ENCODE data around the gene PCGF5. TPM values are rescaled to one million over a fixed set of nuclear protein-coding genes. Genes with fewer than 3 reads are reported as not detected.

Gene PCGF5
- total and polyA plus RNA-seq, 9 of the 15 experiments (the other 6 are each of a cell fraction or from before 2014, with no cell fraction given) = 10.9 to 40.0 (median 20.3) TPM

DNA sequence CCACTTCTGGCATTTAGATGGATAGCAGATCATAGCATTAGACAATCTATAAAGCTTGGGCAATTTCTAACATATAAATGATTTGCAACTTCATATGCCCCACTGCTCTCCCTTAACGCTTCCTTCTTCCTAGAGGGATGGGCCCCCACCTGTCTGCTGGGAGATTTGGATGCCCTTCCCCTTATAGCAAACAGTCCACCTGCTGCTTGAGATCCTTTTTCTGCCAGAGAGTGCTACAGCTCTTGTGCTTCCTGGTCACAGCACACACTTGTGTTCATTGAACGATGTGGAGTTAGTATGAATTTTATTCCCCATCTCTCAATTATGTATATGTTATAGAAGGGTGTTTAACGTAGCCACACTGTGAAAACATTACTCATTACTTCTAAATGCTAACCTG lies 10.4 kb upstream of the PCGF5 start:
- ChIA-PET POLR2A (interaction anchor here (1.0 kb wide), 1 partner anchor 10 kb away, joined by 4 read pairs; the partner anchor contains the start of gene PCGF5), CTCF (ENCODE audit: low intra/inter-chr PET ratio) (interaction anchor here (0.5 kb wide), 1 partner anchor 1046 kb away, joined by 4 read pairs; no protein-coding TSS in a partner anchor)
- Histone ChIP-seq H3K36me3 (ENCODE audit: control insufficient read depth, insufficient read depth, low read length) (no peaks in the 10 kb centered on the region), H3K9me3 (replicated peaks; ENCODE audit: control insufficient read depth, insufficient read depth, low read depth, low read length) (no peaks in the 10 kb centered on the region), H3K79me2 (ENCODE audit: control insufficient read depth, insufficient read depth, low read length) (peaks cover 22% of the 10 kb centered on the region), H3K4me2 (ENCODE audit: insufficient read depth, low read length) (no peak overlapping the region), H3K4me1 (replicated peaks in 1 of 2; ENCODE audit: control insufficient read depth in 2 of 2, insufficient read depth in 2 of 2, low read length in 2 of 2) (peaks cover 0 to 6% of the 10 kb centered on the region in 2 experiments; a peak in 2 of 5 replicates), H3K4me3 (no peak overlapping the region), H3K9me1 (ENCODE audit: control insufficient read depth, insufficient read depth, low read length) (no peaks in the 10 kb centered on the region), H3K27ac (ENCODE audit: extremely low read depth, low read depth, low read length) (no peak overlapping the region), H4K20me1 (replicated peaks; ENCODE audit: control insufficient read depth, insufficient read depth, low read length) (0 out of 2 replicates have a peak, but pooled peaks cover 2% of the 10 kb centered on the region), H3K27me3 (ENCODE audit: control insufficient read depth in 2 of 2, insufficient read depth in 2 of 2, low read length in 2 of 2) (no peaks in the 10 kb centered on the region), H2AFZ (ENCODE audit: low read depth, low read length) (no peak overlapping the region), H3K9ac (ENCODE audit: insufficient read depth in 1 of 2, low read depth in 2 of 2, low read length in 2 of 2) (no peak overlapping the region)
- in situ Hi-C loops (cut with MboI) (no loop called here), intact Hi-C loops (cut with micrococcal nuclease) (loop anchor here (5.0 kb wide), 1 partner anchor 37 kb away; no protein-coding TSS in a partner anchor)
- no TSS peak for BruUV-seq (replicated peaks)
- DNase-seq (ENCODE audit: extremely low read depth in 1 of 4, low spot score in 3 of 4) (no peak), FAIRE-seq (no peak), ATAC-seq (no peak)
- no peak for TF ChIP-seq ZFPM2 (CRISPR knock-in tag; IDR thresholded peaks at IDR 0.05)
- no peak for TF ChIP-seq RBM22 (IDR thresholded peaks at IDR 0.05; ENCODE audit: low read depth, low read length, poor library complexity, severe bottlenecking)
- TF ChIP-seq NFRKB (IDR thresholded peaks at IDR 0.05; ENCODE audit: low read depth) = no peak
- TF ChIP-seq ZNF165 (CRISPR knock-in tag; IDR thresholded peaks at IDR 0.05; ENCODE audit: borderline replicate concordance) = no peak
- no peak for TF ChIP-seq TAF9B (IDR thresholded peaks at IDR 0.05; ENCODE audit: partially characterized antibody)
- WGBS (ENCODE audit: insufficient coverage, low coverage, missing lambda C conversion rate) = 54% methylated on average over 3 of the region's 3 CpGs

GRCh38 chr10:91210435-91210834 lies 10.0 kb upstream of the PCGF5 start:
- Histone ChIP-seq H3K27ac (ENCODE audit: extremely low read depth, low read depth, low read length) (no peak overlapping the region), H3K4me1 (replicated peaks in 1 of 2; ENCODE audit: control insufficient read depth in 2 of 2, insufficient read depth in 2 of 2, low read length in 2 of 2) (peaks cover 0 to 6% of the 10 kb centered on the region in 2 experiments; a peak in 2 of 5 replicates), H3K27me3 (ENCODE audit: control insufficient read depth in 2 of 2, insufficient read depth in 2 of 2, low read length in 2 of 2) (no peaks in the 10 kb centered on the region), H3K9me3 (replicated peaks; ENCODE audit: control insufficient read depth, insufficient read depth, low read depth, low read length) (no peaks in the 10 kb centered on the region), H3K9ac (ENCODE audit: insufficient read depth in 1 of 2, low read depth in 2 of 2, low read length in 2 of 2) (no peak overlapping the region), H3K36me3 (ENCODE audit: control insufficient read depth, insufficient read depth, low read length) (no peaks in the 10 kb centered on the region), H3K4me3 (no peak overlapping the region), H3K4me2 (ENCODE audit: insufficient read depth, low read length) (no peak overlapping the region), H4K20me1 (replicated peaks; ENCODE audit: control insufficient read depth, insufficient read depth, low read length) (0 out of 2 replicates have a peak, but pooled peaks cover 2% of the 10 kb centered on the region), H3K79me2 (ENCODE audit: control insufficient read depth, insufficient read depth, low read length) (peaks cover 19% of the 10 kb centered on the region), H3K9me1 (ENCODE audit: control insufficient read depth, insufficient read depth, low read length) (no peaks in the 10 kb centered on the region), H2AFZ (ENCODE audit: low read depth, low read length) (no peak overlapping the region)
- ChIA-PET CTCF (ENCODE audit: low intra/inter-chr PET ratio) (no interaction called here), POLR2A (interaction anchor here (1.0 kb wide), 1 partner anchor 10 kb away, joined by 4 read pairs; the partner anchor contains the start of gene PCGF5)
- ATAC-seq = no peak
- intact Hi-C loops (cut with micrococcal nuclease) (loop anchor here (5.0 kb wide), 1 partner anchor 37 kb away; no protein-coding TSS in a partner anchor), in situ Hi-C loops (cut with MboI) (no loop called here)
- no TSS peak for BruUV-seq (replicated peaks)
- peak; percentile 43; the same call in 1 of the 2 replicates for TF ChIP-seq NFIC (IDR thresholded peaks at IDR 0.05)
- no peak for TF ChIP-seq PCBP2 (IDR thresholded peaks at IDR 0.05; ENCODE audit: low read depth, low read length, poor library complexity, severe bottlenecking)
- no peak for DNase-seq (ENCODE audit: extremely low read depth in 1 of 4, low spot score in 3 of 4)
- FAIRE-seq = no peak
